Non-pigmented ciliary epithelial cell (primary cell): ENCODE measurements around the gene ENPP7.

Experiments
- DNase-seq: peaks from one replicate; pipeline ENCODE4 v3.0.0-alpha.2; 2010; ENCODE audit warnings: low read depth

The ENPP7 gene

DNA sequence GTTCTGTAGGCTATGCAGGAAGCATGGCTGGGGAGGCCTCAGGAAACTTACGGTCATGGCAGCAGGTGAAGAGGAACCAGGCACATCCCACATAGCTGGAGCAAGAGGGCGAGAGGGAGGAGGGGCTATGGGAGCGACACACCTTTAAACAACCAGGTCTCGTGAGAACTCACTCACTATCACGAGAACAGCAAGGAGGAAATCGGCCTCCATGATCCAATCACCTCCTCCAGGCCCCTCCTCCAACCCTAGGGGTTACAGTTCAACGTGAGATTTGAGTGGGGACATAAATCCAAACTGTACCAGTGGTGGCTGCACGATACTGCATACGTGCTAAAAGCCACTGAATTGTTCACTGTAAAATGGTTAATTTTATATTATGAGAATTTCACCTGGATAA lies 26.1 kb upstream of the ENPP7 start:
- DNase-seq: no peak

DNA sequence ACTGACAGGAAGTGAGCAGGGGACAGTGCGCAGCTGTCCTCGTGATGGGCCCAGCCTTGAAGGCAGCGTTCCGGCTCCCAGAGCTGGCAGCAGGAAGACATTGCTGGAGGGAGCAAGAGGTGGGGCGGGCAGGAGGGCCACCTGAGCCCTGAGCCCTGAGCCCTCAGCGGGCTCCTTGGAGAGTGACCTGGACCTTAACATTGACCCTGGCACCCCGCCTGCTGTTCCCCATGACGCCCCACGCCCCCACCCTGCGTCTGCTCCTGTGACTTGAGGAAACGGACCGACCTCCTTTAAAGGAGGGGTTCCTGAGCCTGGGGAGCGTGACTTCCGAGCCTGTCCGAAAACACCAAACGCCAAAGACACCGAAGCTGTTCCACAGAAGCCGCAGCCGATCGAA lies 25.1 kb upstream of the ENPP7 start:
- no peak for DNase-seq

DNA sequence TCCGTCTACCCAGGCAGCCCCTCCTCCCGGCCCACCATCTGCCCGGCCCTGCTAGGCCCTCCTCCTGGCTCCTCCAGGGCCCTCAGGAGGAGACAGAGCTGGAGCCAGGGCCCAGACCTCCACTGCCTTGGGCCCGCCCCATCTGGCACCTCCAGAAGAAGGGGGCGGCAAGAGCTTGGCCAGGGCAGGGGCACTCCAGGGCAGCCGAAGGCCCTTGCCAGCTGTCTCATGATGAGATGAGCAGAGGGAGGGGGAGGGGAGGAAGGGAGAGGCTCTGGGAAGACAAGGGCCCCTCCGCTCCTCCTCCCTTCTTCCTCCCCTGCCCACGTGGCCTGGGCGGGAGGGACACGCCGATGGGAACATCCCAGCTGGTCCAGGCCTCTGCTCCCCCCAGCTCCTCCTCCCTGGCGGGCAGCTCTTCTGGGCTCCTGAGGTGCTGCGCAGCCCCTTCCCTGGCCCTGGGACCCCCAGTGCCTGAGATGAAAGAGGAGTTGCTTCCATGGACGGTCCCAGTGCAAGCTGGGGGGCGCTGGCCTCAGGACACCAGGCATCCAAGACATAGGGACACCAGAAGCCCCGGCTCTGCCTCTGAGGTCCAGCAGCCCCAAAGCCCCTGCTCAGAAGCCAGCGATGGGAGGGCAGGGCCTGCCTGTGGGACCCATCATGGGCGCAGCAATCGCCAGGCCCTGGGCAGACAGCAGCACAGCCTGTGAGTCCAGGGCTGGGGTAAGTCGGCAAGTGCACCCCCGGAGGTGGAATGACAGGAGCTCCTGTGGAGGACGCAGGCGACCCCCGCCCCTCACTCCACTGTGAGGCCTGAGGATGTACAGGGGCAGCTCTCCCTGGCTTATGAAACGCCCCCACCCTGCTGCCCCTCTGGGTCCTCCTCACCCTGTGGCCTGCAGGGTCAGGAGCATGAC lies 23.6 kb upstream of the ENPP7 start:
- DNase-seq: no peak

DNA sequence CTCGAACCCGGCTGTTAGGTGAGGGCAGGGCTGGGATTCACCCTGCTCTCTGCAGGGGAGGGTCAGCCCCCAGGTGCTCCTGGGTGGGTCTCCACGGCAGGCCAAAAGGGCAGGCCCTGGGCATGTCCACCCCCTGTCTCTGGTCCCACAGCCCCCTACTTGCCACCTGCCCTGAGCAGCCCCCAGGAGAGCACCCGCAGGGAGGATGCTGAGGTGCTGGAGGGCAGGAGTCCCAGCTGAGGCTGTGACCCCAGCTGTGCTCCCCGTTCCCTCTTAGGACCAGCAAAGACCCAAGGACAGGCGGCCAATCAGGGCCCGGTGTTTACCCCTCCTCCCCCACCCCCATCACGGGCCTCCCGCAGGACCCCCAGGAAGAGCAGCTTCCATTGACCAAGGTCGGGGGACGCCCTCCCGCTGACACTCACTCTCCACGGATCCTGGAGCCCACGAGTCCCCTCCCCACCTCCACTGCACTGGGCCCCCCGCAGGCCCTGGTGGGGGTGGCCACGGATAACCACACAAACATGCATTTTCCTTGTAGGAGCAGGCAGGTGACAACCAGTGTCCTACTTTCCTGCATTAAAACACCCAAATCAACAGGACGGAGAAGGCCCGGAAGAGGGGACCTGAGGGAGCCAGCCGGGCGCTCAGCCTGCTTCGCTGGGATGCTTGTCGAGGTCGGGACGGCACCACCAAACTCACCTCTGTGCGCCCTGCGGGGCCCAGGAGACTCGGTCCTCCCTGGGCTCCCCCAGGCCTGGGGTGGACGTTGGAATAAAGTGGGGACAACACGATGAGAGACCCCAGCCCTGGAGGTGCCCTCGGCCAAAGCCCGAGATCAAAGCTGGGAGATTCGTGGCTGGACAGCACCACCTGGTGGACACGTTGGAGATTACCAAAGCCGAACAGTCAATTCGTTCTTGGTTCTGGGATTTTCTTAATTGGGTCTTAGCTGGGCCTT lies 22.5 kb upstream of the ENPP7 start:
- no peak for DNase-seq

DNA sequence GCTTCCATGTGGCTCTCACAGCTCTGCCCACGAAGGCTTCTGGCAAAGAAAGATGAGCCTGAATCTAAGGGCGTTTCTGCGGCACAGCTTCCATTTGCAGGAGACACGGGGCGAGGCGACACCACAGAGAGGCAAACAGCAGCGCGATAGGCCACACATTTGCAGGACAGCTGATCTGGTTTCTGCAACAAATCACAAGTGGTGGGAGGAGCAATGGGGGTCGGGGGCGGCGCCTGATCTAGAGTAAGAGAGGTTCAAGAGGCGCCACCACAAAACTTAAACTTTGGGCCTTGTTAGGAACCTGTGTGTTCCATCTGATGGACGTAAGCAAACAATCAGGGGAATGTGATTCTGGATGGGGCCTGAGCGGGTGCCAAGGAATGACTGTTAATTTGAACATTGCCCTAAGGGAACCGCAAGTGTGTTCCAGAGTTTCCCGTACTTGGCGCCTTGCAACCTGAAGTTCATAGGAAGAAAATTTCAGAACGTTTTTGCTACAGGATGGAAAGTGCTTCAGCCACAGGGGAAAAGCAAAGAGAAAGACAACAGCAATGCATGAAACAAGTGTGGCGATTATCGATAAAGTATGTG lies 18.9 kb upstream of the ENPP7 start:
- DNase-seq: no peak

DNA sequence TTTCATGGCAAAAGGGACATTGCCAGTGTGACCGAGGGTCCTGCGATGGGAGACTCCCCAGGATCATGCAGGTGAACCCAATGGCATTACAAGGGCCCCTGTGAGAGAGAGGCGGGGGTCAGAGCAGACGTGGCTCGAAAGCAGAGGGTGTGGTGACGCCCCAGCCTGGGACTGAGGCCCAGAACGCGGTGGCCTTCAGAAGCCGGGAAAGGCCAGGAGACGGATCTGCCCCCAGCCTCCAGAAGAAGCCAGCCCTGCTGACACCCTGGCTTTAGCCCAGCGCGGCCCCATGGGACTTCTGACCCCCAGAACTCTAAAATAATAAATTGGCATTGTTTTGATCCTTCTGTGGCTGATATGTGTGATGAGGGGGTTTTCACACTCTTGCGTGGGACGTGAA lies 17.4 kb upstream of the ENPP7 start:
- no peak for DNase-seq

DNA sequence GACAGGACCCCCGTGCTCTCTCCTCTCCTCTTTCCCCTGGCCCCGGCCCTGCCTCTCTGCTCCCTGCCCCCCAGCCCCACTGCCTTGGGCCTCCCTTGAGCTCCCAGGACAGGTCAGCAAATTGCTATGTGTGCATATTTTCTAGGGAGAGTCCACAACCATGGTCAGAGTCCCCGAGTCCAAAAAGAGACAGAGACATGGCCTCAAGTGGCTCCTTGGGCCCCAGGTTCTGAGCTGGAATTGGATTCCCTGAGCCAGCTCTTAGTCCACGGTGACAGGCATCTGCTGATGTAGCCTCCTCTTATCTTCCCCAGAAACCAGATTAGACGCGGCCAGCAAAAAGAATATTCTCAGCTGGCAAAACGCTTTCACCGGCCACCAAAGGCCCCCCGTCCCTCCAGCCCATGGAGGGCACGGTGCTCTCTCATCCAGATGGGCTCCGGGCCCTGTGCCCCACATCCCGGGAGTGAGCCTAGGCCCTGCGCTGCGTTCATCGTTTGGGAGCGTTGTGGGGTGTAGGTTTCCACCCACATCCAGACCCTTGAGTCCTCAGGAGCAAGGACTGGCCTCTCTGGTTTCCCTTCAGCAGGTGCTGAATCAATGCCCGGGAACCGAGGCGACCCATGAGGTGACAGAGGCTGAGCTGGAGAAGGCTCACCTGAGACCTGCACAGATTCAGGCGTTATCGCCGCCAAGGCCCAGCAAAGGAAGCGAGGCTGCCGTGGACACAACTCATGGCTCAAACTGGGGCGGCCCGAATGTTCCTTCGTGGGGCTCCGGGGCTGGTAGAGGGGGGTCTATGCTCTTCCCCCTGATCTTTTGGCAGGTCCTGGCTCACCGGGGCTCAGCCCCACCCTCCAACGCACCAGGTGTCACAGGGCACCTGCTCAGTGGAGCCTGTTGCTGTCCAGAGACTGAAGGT lies 16.3 kb upstream of the ENPP7 start:
- no peak for DNase-seq

DNA sequence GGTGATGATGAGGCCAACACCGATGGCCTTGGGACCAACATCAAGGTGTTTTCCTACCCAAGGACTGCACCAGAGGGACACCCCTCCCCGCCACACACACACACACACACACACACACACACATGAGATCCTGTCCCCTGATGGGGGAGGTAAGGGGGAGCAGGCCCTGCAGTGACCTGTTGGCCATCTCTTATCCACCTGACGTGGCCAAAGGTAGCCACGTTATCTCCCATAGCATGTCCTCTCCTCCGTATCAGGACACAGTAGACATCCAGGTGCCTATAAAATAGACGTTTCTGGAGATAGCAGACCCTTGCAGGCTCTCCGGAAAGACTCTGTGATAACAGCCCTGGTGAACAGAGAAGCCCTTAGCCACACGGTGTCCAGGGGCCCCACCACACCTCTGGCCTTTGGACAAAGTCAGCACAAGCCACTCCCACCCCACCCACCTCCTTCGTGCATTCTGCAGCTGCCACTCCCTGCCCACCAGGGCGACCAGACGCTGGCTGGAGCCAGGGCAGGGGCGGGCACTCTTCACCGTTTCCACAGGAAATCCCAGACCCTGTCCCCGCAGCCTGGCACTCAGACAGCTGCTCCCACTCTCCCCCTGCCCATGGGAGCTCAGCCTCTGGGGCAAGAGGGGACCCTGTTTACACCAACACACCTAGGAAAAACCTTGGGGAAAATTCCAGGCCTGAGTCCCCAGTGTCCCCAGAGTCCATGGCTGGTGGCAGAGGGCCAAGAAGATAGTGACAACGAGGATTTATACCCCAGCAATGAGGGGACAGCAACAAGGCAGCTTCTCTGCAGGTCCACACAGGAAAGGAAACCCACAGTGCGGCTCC lies 15.4 kb upstream of the ENPP7 start:
- no peak for DNase-seq

DNA sequence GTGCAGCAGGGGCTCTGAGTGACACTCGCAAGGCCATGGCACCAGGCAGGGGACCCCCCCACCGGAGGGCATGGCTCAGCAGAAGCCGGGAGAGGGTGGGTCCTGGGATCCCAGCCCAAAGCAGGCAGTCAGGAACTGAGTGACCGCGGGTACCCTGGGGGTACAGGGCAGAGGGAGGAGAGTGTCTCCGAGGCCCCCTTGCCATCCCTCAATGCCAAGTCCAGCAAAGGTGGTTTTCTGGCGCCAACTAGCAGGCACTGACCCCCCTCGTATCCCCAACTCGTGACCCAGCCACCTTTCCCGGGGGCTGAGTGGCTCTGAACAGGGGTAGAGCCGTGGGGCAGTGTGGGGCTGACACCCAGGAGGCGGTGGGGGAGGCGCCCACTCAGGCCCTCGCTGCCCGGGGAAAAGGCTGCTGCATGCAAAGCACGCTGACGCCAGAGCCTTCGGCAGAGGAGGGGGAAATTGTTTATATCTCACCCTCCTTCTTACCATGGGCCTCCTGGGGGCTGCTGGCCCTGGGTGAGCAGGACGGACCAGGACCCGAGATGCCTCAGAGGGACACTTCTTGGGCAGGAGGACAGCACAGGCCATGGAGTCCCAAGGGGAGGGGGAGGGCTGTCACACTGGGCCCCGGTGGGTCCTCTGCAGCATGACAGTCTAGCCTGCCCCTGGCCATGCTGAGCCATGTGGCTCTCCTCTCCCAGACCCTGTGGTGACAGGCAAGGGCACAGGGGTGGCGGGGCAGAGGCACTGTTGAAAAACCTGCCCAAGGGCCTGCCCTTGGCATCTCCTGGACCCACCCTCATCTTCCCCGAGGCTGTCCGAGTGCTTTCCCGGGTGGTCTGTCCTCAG lies 14.6 kb upstream of the ENPP7 start:
- DNase-seq: no peak

DNA sequence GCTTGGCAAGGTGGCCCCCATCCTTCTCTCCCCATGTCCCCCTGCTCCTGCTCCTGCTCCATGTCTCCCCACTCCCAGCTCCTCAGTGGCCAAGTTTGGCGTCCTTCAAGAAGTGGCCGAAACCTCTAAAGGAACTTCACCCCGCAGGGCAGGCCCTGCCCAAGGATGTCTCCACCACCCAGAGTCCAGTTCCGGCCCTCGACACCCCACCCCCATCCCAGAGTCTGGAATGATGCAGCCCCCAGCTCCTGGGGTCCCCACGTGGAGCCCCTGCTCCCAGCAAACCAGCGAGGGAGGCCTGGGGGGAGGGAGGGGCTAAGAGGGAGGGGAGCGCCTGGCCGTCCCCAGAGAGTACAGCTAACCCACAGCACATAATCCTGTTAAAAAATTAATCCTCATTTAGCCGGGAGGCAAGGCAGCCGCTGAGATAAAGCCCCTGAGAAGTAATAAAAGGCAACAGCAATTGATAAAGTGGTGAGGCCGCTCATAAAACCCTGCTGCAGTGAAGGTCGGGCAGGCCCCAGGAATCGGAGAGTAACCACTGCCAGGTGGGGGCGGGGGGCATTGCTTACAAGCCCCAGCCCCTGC lies 9.9 kb upstream of the ENPP7 start:
- DNase-seq: no peak

DNA sequence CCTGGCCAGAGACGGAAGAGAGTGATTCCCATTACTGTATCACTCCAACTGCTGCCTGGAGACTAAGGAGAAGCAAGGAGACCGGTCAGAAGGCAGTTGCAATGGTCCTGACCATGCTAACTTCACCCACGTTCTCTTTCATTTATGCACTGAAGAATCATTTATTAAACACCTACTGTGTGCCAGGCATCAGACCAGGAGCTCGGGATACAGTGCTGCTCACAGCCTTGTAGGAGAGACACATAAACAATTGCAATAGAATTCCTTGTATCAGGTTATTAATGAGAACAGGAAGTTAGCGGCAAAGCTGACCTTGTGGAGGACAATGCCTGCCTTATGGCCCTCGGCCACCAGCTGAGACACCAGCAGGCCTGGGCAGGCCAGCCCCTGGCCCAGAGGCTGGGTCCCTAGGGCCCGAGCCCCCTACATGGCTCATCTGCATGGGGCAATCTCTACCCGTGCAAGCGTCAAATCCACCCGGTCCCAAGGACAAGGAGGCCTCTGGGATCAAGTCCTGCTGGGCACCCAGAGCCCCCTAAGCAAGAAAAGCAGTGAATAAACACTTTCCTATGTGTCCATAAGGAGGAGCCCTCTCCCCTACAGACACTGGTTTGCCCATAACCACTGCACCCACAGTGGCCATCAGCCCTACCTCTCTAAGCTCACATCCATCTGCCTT lies 8.6 kb upstream of the ENPP7 start:
- DNase-seq: no peak

DNA sequence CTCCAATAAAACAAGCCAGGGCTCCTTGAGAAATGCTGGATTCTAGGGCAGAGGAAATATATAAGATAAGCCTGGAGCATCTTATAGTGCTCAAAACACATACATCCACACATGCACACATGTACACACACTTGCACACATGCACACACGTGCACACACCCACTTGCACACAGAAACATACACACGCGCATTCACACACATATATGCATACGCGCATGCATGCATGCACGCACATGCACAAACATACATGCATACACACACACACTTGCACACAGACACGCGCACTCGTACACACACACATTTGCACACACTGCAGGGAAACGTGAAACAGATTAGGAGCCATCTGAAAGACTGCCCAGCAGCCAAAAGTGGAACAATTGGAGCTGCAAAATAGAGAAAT lies 8.0 kb upstream of the ENPP7 start:
- no peak for DNase-seq

DNA sequence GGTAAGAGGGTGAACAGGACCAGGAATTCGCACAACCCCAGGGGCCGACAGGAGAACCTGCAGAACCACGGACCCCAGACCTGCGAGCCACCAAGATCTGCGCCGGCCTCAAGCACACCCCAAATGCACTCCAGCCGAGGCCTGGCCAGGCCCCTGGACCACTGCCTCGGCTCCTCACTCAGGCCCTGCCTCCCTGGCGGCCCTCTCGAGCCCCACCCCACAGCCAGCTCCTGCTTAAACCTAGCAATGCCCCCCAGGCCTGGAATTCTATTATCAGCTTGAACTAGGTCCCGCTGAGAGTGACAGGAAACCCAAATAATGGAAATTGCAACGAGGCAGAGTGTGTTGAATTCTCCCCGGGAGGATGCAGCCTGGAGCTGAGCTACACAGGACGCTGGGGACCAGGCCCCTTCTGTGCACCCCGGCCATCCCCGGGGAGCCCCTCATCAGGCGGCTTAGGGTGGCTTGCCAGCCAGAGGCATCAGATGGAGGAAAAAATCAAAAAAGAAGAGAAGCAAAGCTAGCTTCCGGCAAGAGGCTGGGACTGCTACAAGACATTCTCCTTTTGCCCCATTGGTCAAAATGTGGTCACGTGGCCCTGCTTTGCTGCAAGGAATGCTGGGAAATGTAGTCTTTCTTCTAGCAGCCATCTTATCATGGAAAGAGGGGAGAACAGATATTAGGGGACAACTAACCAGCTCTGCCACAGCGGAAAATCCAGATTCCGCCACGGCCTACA lies 2.4 kb upstream of the ENPP7 start:
- DNase-seq: peak; percentile 72

DNA sequence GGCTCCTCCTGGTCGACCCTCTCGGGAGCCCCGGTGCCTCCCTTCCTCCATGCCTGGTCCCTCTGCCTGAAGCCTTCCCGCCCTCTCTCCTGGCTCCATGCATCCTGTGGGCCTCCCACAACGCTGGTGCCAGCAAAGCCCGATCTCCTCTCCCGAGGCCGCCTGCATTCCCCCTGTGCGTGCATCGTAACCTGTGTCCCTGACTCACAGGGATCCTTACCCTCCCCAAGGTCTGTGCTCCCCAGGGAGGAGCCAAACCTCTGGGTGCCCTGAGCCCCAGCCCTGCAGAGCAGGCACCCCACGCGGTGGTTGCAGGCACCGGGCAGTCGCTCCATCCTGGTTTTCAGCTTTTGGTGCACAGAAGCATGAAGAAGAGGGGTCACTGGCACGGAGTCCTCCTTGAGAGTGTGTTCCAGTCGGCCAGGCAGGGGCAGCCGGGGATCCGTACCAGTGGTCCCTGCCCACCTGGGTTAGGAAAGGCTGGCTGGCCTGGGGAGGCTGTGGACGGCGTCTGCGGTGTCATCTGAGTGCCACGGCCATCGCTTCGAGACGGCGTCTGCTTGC lies 1.8 kb upstream of the ENPP7 start:
- no peak for DNase-seq

DNA sequence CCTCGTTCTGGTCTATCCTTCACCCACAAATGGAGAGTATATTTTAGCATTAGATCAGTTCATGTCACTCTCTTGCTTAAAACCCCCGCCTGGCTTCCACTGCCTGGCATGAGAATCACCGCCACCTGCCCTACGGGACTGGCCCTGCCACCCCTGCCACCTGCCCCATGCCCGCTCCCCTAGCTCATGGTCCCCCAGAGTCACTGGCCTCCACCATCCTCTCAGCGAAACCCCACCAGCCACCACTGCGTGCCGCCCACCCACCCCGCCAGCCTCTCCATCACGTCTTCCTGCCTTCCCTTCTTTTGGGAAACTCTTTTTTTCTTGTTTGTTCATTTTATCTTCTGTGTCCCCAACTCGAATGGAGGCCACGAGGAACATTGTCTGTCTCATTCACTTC lies 982 bp upstream of the ENPP7 start:
- DNase-seq: no peak

DNA sequence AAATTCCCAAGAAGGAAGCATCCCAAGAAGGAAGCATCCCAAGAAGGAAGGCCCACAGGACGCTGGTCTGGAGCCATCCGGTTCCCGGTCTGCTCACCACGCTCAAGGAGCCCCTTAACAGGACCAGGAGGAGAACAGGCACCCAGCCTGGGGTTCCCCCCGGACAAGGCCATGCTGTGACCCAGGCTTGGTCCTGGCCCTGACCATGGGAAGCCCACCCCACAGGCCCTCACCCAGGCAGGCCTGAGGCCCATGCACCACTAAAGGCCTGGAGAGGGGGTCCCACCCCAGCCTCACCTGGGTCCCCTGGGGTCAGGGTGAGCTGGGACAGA lies 340 bp upstream of the ENPP7 start:
- DNase-seq: no peak

DNA sequence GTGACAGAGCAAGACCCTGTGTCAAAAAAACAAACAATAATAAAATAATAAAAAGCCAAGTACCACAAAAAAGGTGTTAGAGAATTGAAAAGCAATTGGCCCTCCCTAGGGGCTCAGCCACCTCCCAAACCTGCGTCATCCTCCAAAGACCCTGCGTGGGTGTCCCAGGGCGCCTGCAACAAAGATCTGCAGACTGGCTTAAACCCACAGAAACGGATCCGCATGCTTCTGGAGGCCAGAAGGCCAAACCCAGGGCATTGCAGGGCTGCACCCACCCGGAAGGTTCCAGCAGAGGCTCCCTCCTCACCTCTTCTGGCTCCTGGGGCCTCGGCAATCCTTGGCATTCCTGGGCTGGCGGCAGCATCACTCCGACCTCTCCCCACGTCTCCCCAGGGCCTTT lies 1.5 kb downstream of the ENPP7 start:
- no peak for DNase-seq
